HG03064 (cell line): ENCODE results near the gene IGSF8.
"Not testable (repeated sequence)": the region's sequence is repeated elsewhere in the genome, so short reads cannot be mapped to it uniquely, and the experiment has no call there.

Experiments
- ATAC-seq: cut with Tn5 transposase; IDR thresholded peaks from one replicate; pipeline ENCODE4 v1.9.1; 2021; ENCODE audit warnings: low read depth; ENCODE audit not compliant: unreplicated experiment

Gene IGSF8

GRCh38 chr1:160070243-160071163, 27.9 kb downstream of the IGSF8 start:
- ATAC-seq: no peak

GRCh38 chr1:160069460-160070231, 28.8 kb downstream of the IGSF8 start, which contains the start of gene KCNJ10:
Gene KCNJ10, minus strand, starts transcription at chr1:160070160. Its CDS starts 27,628 bp downstream, at chr1:160042532.
- ATAC-seq: no peak

- no peak for ATAC-seq
These were observed 30.2 kb downstream of the IGSF8 start for GRCh38 chr1:160068225-160068624.

- no peak for ATAC-seq
These were observed 31.3 kb downstream of the IGSF8 start for GRCh38 chr1:160066829-160067745.

GRCh38 chr1:160064746-160065145, 33.7 kb downstream of the IGSF8 start:
- ATAC-seq: no peak

GRCh38 chr1:160064164-160064563, 34.3 kb downstream of the IGSF8 start:
- no peak for ATAC-seq

- ATAC-seq: no peak
These were observed 35.2 kb downstream of the IGSF8 start for GRCh38 chr1:160063176-160063575.

- no peak for ATAC-seq
These were observed 36.2 kb downstream of the IGSF8 start for GRCh38 chr1:160062230-160062532.

- ATAC-seq: no peak
These were observed 36.8 kb downstream of the IGSF8 start for GRCh38 chr1:160061369-160062229.

- ATAC-seq: no peak
These were observed 40.3 kb downstream of the IGSF8 start for GRCh38 chr1:160058087-160058486.

- ATAC-seq: no peak
These were observed 41.7 kb downstream of the IGSF8 start for GRCh38 chr1:160056648-160057169.

GRCh38 chr1:160053548-160054365, 44.7 kb downstream of the IGSF8 start:
- ATAC-seq: no peak

- ATAC-seq: no peak
These were observed 45.5 kb downstream of the IGSF8 start for GRCh38 chr1:160052936-160053335.

- no peak for ATAC-seq
These were observed 47.8 kb downstream of the IGSF8 start for GRCh38 chr1:160050619-160051018.

GRCh38 chr1:160050182-160050581, 48.2 kb downstream of the IGSF8 start:
- ATAC-seq: not testable (repeated sequence)

- no peak for ATAC-seq
These were observed 49.3 kb downstream of the IGSF8 start for GRCh38 chr1:160049101-160049500.

GRCh38 chr1:160048335-160048734, 50.1 kb downstream of the IGSF8 start:
- ATAC-seq: no peak

GRCh38 chr1:160047111-160047991, 51.1 kb downstream of the IGSF8 start:
- ATAC-seq: no peak
